CD4-positive, alpha-beta memory T cell (primary cell): ENCODE results near the gene ZDHHC18. TPM values are rescaled to one million over a fixed set of nuclear protein-coding genes. Genes with fewer than 3 reads are reported as not detected.

Experiments
- CTCF ChIA-PET: fragments of 350-600 bp; sonication (Branson Sonifier 250); formaldehyde crosslinking; loops from one replicate; lab custom pipeline; 2021; ENCODE audit warnings: inconsistent platforms; ENCODE audit not compliant: partially characterized antibody; lab: Charles Lee
- POLR2A ChIA-PET: fragments of 350-600 bp; sonication (Branson Sonifier 250); formaldehyde crosslinking; loops from one replicate; lab custom pipeline; 2021; ENCODE audit not compliant: partially characterized antibody; lab: Charles Lee
- DNase-seq, 5 donors: peaks; one replicate each; pipeline versions ENCODE4 v3.0.0 to v3.0.0-alpha.2; 2020 to 2022; ENCODE audit warnings: mixed read lengths in 1 of 5
- H3K27ac ChIP-seq: one replicate; pipeline ENCODE4 v1.7.0; 2013; ENCODE audit warnings: low read depth, low read length
- H3K27me3 ChIP-seq: 2 replicates; pipeline ENCODE4 v1.7.0; 2013; ENCODE audit warnings: mild to moderate bottlenecking, low read length, moderate library complexity; ENCODE audit not compliant: insufficient read depth
- H3K36me3 ChIP-seq: 2 replicates; pipeline ENCODE4 v1.7.0; 2013; ENCODE audit warnings: mild to moderate bottlenecking, low read length, moderate library complexity; ENCODE audit not compliant: insufficient read depth
- H3K4me1 ChIP-seq: 2 replicates; pipeline ENCODE4 v1.7.0; 2013; ENCODE audit warnings: mild to moderate bottlenecking, low read length, moderate library complexity; ENCODE audit not compliant: insufficient read depth
- H3K4me3 ChIP-seq, 2 donors: one replicate each; pipeline ENCODE4 v1.7.0; 2013; ENCODE audit warnings: low read length in 2 of 2, mild to moderate bottlenecking in 1 of 2
- H3K9me3 ChIP-seq, 2 donors: one replicate each; pipeline ENCODE4 v1.7.0; 2013; ENCODE audit warnings: low read length in 2 of 2, control low read depth in 1 of 2; ENCODE audit not compliant: control insufficient read depth in 1 of 2
- H3K27ac Mint-ChIP-seq, 7 donors: one replicate each; pipeline ENCODE4 v1.8.0; 2020 to 2021; ENCODE audit warnings: mixed read lengths in 7 of 7, mild to moderate bottlenecking in 6 of 7, inconsistent platforms in 3 of 7, moderate library complexity in 3 of 7
- H3K27me3 Mint-ChIP-seq, 2 donors: one replicate each; pipeline ENCODE4 v1.8.0; 2020 to 2021; ENCODE audit warnings: mixed read lengths in 2 of 2
- H3K36me3 Mint-ChIP-seq, 2 donors: one replicate each; pipeline ENCODE4 v1.8.0; 2020 to 2021; ENCODE audit warnings: mixed read lengths in 2 of 2, inconsistent platforms in 1 of 2, mild to moderate bottlenecking in 1 of 2
- H3K4me1 Mint-ChIP-seq, 4 donors: one replicate each; pipeline ENCODE4 v1.8.0; 2020 to 2021; ENCODE audit warnings: mixed read lengths in 4 of 4, mild to moderate bottlenecking in 1 of 4
- H3K4me3 Mint-ChIP-seq, 8 donors: one replicate each; pipeline ENCODE4 v1.8.0; 2020 to 2021; ENCODE audit warnings: mixed read lengths in 8 of 8, mild to moderate bottlenecking in 7 of 8, moderate library complexity in 6 of 8, inconsistent platforms in 3 of 8
- H3K9me3 Mint-ChIP-seq, 8 donors: one replicate each; pipeline ENCODE4 v1.8.0; 2020 to 2021; ENCODE audit warnings: mixed read lengths in 8 of 8, mild to moderate bottlenecking in 5 of 8, inconsistent platforms in 3 of 8, moderate library complexity in 1 of 8
- intact Hi-C: fragments of 100-400 bp; cut with micrococcal nuclease; formaldehyde crosslinking; loops from one replicate; pipeline ENCODE4 v1.15.1; 2023
- polyA plus RNA-seq, 2 donors: library from polyadenylated mRNA; unstranded; fragments of 300-500 nt; fragmentation: Illumina TruSeq; gene quantifications; one replicate each; pipeline ENCODE4 v1.2.3, GENCODE V29; 2021
- total RNA-seq, 2 experiments: library from RNA; stranded (reverse); gene quantifications; one replicate each; pipeline ENCODE4 v1.2.3, GENCODE V29; 2021

The ZDHHC18 gene
- total and polyA plus RNA-seq, 4 experiments from 2014 or later, result 6.2 to 56.4 (median 36.5) TPM

- H3K27ac ChIP-seq, result peak overlapping the region; percentile 90
- no peaks in the 10 kb centered on the region for H3K36me3 ChIP-seq
- Mint-ChIP-seq H3K36me3 (peaks cover 3 to 30% of the 10 kb centered on the region in 2 donors), H3K27me3 (no peaks in the 10 kb centered on the region), H3K4me3 (peak overlapping the region; percentile 98 to 100 (median 99)), H3K27ac (peak overlapping the region; percentile 99 to 100 (median 100)), H3K4me1 (peaks cover 56 to 85% (median 75%) of the 10 kb centered on the region in 4 donors), H3K9me3 (peaks cover 0 to 3% (median 0%) of the 10 kb centered on the region in 8 donors)
- ChIA-PET CTCF (interaction anchor here (0.9 to 6.1 kb wide), 16 partner anchors 11 to 287 kb away, joined by 3 to 352 read pairs (median 28); partner anchors contain the start of gene ARID1A), POLR2A (interaction anchor here (0.7 to 13.8 kb wide), 30 partner anchors 9 to 504 kb away, joined by 3 to 595 read pairs (median 6); partner anchors contain the start of genes ARID1A, DHDDS, NUDC and SFN)
- DNase-seq, result peak; percentile 76 to 90 (median 78)
- H3K9me3 ChIP-seq, result no peaks in the 10 kb centered on the region
- H3K27me3 ChIP-seq, result no peaks in the 10 kb centered on the region
- intact Hi-C loops, result loop anchor here (1.0 to 2.0 kb wide), 2 partner anchors 15 to 43 kb away; no protein-coding TSS in a partner anchor
- H3K4me3 ChIP-seq, result peak overlapping the region; percentile 87 to 88
- peaks cover 80% of the 10 kb centered on the region for H3K4me1 ChIP-seq
Measured at GRCh38 chr1:26787381-26787705, 39.1 kb upstream of the ZDHHC18 start.

GRCh38 chr1:26787706-26788514 lies 38.6 kb upstream of the ZDHHC18 start, which contains the start of gene PIGV:
TSS of gene PIGV (plus strand) at chr1:26787950. CDS start at chr1:26790816, 2,866 bp downstream.
- Histone ChIP-seq H3K9me3 (no peaks in the 10 kb centered on the region), H3K27ac (peak within 1 kb of the TSS; percentile 90), H3K27me3 (no peaks in the 10 kb centered on the region), H3K4me1 (peaks cover 79% of the 10 kb centered on the region), H3K36me3 (no peaks in the 10 kb centered on the region), H3K4me3 (peak within 1 kb of the TSS; percentile 87 to 88)
- ChIA-PET CTCF (interaction anchor here (0.8 to 6.1 kb wide), 33 partner anchors 9 to 287 kb away, joined by 3 to 352 read pairs (median 9); partner anchors contain the start of gene ARID1A), POLR2A (interaction anchor here (0.6 to 13.8 kb wide), 40 partner anchors 9 to 504 kb away, joined by 3 to 595 read pairs (median 6); partner anchors contain the start of genes ARID1A, DHDDS, HMGN2 and NUDC)
- H3K9me3 Mint-ChIP-seq, result peaks cover 0 to 3% (median 0%) of the 10 kb centered on the region in 8 donors
- H3K27me3 Mint-ChIP-seq, result no peaks in the 10 kb centered on the region
- peaks cover 3 to 29% of the 10 kb centered on the region in 2 donors for H3K36me3 Mint-ChIP-seq
- peaks cover 58 to 83% (median 72%) of the 10 kb centered on the region in 4 donors for H3K4me1 Mint-ChIP-seq
- peak within 1 kb of the TSS; percentile 99 to 100 (median 100) for H3K27ac Mint-ChIP-seq
- intact Hi-C loops, result loop anchor here (1.0 to 2.0 kb wide), 6 partner anchors 15 to 96 kb away; no protein-coding TSS in a partner anchor
- DNase-seq, result peak; percentile 87 to 92 (median 89)
- H3K4me3 Mint-ChIP-seq, result peak within 1 kb of the TSS; percentile 98 to 100 (median 99)

DNA sequence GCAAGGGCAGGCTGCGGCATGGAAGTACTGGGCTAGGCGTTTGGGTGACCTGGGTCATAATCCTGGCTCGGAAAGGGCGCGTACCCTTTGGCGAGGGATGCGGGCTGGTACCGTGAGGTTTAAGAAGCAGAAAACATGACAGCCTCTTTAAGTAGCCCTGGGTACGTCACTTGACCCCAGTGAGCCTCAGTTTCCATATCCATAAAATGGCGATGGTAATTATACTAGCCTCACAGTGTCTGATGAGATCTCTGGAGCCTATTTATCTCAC lies 38.0 kb upstream of the ZDHHC18 start:
- H3K4me1 ChIP-seq, result peaks cover 74% of the 10 kb centered on the region
- peak overlapping the region; percentile 87 to 88 for H3K4me3 ChIP-seq
- Mint-ChIP-seq H3K27ac (peak overlapping the region; percentile 91 to 100 (median 99)), H3K27me3 (no peaks in the 10 kb centered on the region), H3K4me3 (peak overlapping the region; percentile 86 to 100 (median 98)), H3K36me3 (peaks cover 7 to 32% of the 10 kb centered on the region in 2 donors), H3K4me1 (peaks cover 55 to 82% (median 71%) of the 10 kb centered on the region in 4 donors), H3K9me3 (peaks cover 0 to 3% (median 0%) of the 10 kb centered on the region in 8 donors)
- H3K27ac ChIP-seq, result peak overlapping the region; percentile 90
- CTCF ChIA-PET, result interaction anchor here (0.6 to 6.1 kb wide), 39 partner anchors 9 to 288 kb away, joined by 3 to 352 read pairs (median 7); partner anchors contain the start of gene ARID1A
- no peaks in the 10 kb centered on the region for H3K9me3 ChIP-seq
- POLR2A ChIA-PET, result interaction anchor here (0.6 to 13.8 kb wide), 31 partner anchors 9 to 1186 kb away, joined by 3 to 595 read pairs (median 7); partner anchors contain the start of genes ARID1A, GPN2, HMGN2 and NUDC
- no peaks in the 10 kb centered on the region for H3K27me3 ChIP-seq
- no peaks in the 10 kb centered on the region for H3K36me3 ChIP-seq
- intact Hi-C loops, result loop anchor here (1.0 to 2.0 kb wide), 4 partner anchors 44 to 96 kb away; no protein-coding TSS in a partner anchor
- DNase-seq, result no peak

GRCh38 chr1:26788836-26789611 lies 37.5 kb upstream of the ZDHHC18 start:
- peak; percentile 83 to 92 (median 86) for DNase-seq
- Mint-ChIP-seq H3K27ac (peak overlapping the region; percentile 91 to 100 (median 99)), H3K4me1 (peaks cover 52 to 76% (median 66%) of the 10 kb centered on the region in 4 donors), H3K4me3 (peak overlapping the region; percentile 86 to 100 (median 98)), H3K9me3 (peaks cover 0 to 3% (median 0%) of the 10 kb centered on the region in 8 donors), H3K36me3 (peaks cover 11 to 34% of the 10 kb centered on the region in 2 donors), H3K27me3 (no peaks in the 10 kb centered on the region)
- intact Hi-C loops, result loop anchor here (1.0 to 2.0 kb wide), 8 partner anchors 44 to 289 kb away; no protein-coding TSS in a partner anchor
- peak overlapping the region; percentile 87 to 88 for H3K4me3 ChIP-seq
- H3K9me3 ChIP-seq, result no peaks in the 10 kb centered on the region
- ChIA-PET CTCF (interaction anchor here (0.6 to 6.1 kb wide), 46 partner anchors 10 to 288 kb away, joined by 3 to 352 read pairs (median 6); partner anchors contain the start of gene ARID1A), POLR2A (interaction anchor here (0.6 to 13.8 kb wide), 28 partner anchors 11 to 1186 kb away, joined by 3 to 595 read pairs (median 8); partner anchors contain the start of genes ARID1A, GPN2, HMGN2 and SFN)
- peaks cover 68% of the 10 kb centered on the region for H3K4me1 ChIP-seq
- peak overlapping the region; percentile 90 for H3K27ac ChIP-seq
- H3K36me3 ChIP-seq, result peaks cover under 1% of the 10 kb centered on the region
- H3K27me3 ChIP-seq, result no peaks in the 10 kb centered on the region

GRCh38 chr1:26789612-26789865 lies 36.9 kb upstream of the ZDHHC18 start:
- peaks cover 63% of the 10 kb centered on the region for H3K4me1 ChIP-seq
- no peak overlapping the region for H3K4me3 ChIP-seq
- H3K9me3 Mint-ChIP-seq, result peaks cover 0 to 3% (median 0%) of the 10 kb centered on the region in 8 donors
- peaks cover 6% of the 10 kb centered on the region for H3K36me3 ChIP-seq
- H3K4me3 Mint-ChIP-seq, result peak overlapping the region in 5 of 8 donors; percentile 86 to 100 (median 99)
- no peaks in the 10 kb centered on the region for H3K9me3 ChIP-seq
- ChIA-PET CTCF (interaction anchor here (0.7 to 6.1 kb wide), 32 partner anchors 11 to 289 kb away, joined by 3 to 352 read pairs (median 10); partner anchors contain the start of gene ARID1A), POLR2A (interaction anchor here (1.1 to 13.8 kb wide), 17 partner anchors 11 to 318 kb away, joined by 4 to 595 read pairs (median 23); partner anchors contain the start of genes ARID1A, GPN2, HMGN2 and SFN)
- intact Hi-C loops, result loop anchor here (1.0 to 2.0 kb wide), 7 partner anchors 43 to 289 kb away; no protein-coding TSS in a partner anchor
- H3K27ac ChIP-seq, result peak overlapping the region; percentile 90
- no peaks in the 10 kb centered on the region for H3K27me3 Mint-ChIP-seq
- H3K27me3 ChIP-seq, result no peaks in the 10 kb centered on the region
- DNase-seq, result no peak
- peak overlapping the region in 6 of 7 donors; percentile 94 to 100 (median 100) for H3K27ac Mint-ChIP-seq
- peaks cover 49 to 71% (median 62%) of the 10 kb centered on the region in 4 donors for H3K4me1 Mint-ChIP-seq
- H3K36me3 Mint-ChIP-seq, result peaks cover 16 to 39% of the 10 kb centered on the region in 2 donors

DNA sequence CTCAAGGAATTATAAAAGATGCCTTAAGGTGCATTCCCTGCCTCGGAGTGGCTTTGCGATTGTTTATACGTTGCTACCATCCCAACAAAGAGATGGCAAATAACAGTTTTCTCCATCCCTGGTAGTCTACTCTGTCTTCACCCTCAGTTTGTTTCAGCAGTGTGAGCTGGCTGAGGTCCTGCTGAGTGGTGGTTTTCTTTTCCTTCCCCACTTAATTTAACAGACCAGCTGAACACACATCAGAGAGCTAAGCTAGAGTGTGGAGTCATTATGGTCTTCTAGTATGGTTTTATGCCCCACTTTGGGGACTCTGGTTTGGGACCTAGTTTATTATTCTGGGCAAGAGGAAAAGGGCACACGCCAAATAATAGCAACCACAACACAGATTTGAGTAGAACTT lies 36.6 kb upstream of the ZDHHC18 start:
- H3K4me3 Mint-ChIP-seq, result peak overlapping the region in 5 of 8 donors; percentile 16 to 99 (median 58)
- POLR2A ChIA-PET, result interaction anchor here (0.7 to 13.8 kb wide), 12 partner anchors 11 to 290 kb away, joined by 4 to 595 read pairs (median 34); partner anchors contain the start of genes ARID1A, GPN2 and SFN
- intact Hi-C loops, result loop anchor here (1.0 to 2.0 kb wide), 7 partner anchors 43 to 290 kb away; no protein-coding TSS in a partner anchor

More for the DNA sequence above, 36.6 kb upstream of the ZDHHC18 start:
- Histone ChIP-seq H3K4me3 (no peak overlapping the region), H3K27me3 (no peaks in the 10 kb centered on the region), H3K36me3 (peaks cover 10% of the 10 kb centered on the region), H3K4me1 (peaks cover 59% of the 10 kb centered on the region), H3K9me3 (no peaks in the 10 kb centered on the region), H3K27ac (peak overlapping the region; percentile 90)
- Mint-ChIP-seq H3K4me1 (peaks cover 47 to 67% (median 58%) of the 10 kb centered on the region in 4 donors), H3K27ac (peak overlapping the region in 6 of 7 donors; percentile 60 to 100 (median 88)), H3K27me3 (no peaks in the 10 kb centered on the region), H3K9me3 (peaks cover 0 to 3% (median 0%) of the 10 kb centered on the region in 8 donors), H3K36me3 (peaks cover 20 to 43% of the 10 kb centered on the region in 2 donors)
- DNase-seq, result no peak
- CTCF ChIA-PET, result interaction anchor here (0.7 to 6.1 kb wide), 30 partner anchors 10 to 289 kb away, joined by 3 to 352 read pairs (median 10); partner anchors contain the start of gene ARID1A
